CD4-positive, alpha-beta memory T cell (primary cell): ENCODE data around the gene REEP3. TPM values are rescaled to one million over a fixed set of nuclear protein-coding genes. Genes with fewer than 3 reads are reported as not detected.

Experiments
- CTCF ChIA-PET: fragments of 350-600 bp; sonication (Branson Sonifier 250); formaldehyde crosslinking; loops from one replicate; lab custom pipeline; 2021; ENCODE audit warnings: inconsistent platforms; ENCODE audit not compliant: partially characterized antibody; lab: Charles Lee
- POLR2A ChIA-PET: fragments of 350-600 bp; sonication (Branson Sonifier 250); formaldehyde crosslinking; loops from one replicate; lab custom pipeline; 2021; ENCODE audit not compliant: partially characterized antibody; lab: Charles Lee
- DNase-seq, 5 donors: peaks; one replicate each; pipeline versions ENCODE4 v3.0.0 to v3.0.0-alpha.2; 2020 to 2022; ENCODE audit warnings: mixed read lengths in 1 of 5
- H3K27ac ChIP-seq: one replicate; pipeline ENCODE4 v1.7.0; 2013; ENCODE audit warnings: low read depth, low read length
- H3K27me3 ChIP-seq: 2 replicates; pipeline ENCODE4 v1.7.0; 2013; ENCODE audit warnings: mild to moderate bottlenecking, low read length, moderate library complexity; ENCODE audit not compliant: insufficient read depth
- H3K36me3 ChIP-seq: 2 replicates; pipeline ENCODE4 v1.7.0; 2013; ENCODE audit warnings: mild to moderate bottlenecking, low read length, moderate library complexity; ENCODE audit not compliant: insufficient read depth
- H3K4me1 ChIP-seq: 2 replicates; pipeline ENCODE4 v1.7.0; 2013; ENCODE audit warnings: mild to moderate bottlenecking, low read length, moderate library complexity; ENCODE audit not compliant: insufficient read depth
- H3K4me3 ChIP-seq, 2 donors: one replicate each; pipeline ENCODE4 v1.7.0; 2013; ENCODE audit warnings: low read length in 2 of 2, mild to moderate bottlenecking in 1 of 2
- H3K9me3 ChIP-seq, 2 donors: one replicate each; pipeline ENCODE4 v1.7.0; 2013; ENCODE audit warnings: low read length in 2 of 2, control low read depth in 1 of 2; ENCODE audit not compliant: control insufficient read depth in 1 of 2
- H3K27ac Mint-ChIP-seq, 7 donors: one replicate each; pipeline ENCODE4 v1.8.0; 2020 to 2021; ENCODE audit warnings: mixed read lengths in 7 of 7, mild to moderate bottlenecking in 6 of 7, inconsistent platforms in 3 of 7, moderate library complexity in 3 of 7
- H3K27me3 Mint-ChIP-seq, 2 donors: one replicate each; pipeline ENCODE4 v1.8.0; 2020 to 2021; ENCODE audit warnings: mixed read lengths in 2 of 2
- H3K36me3 Mint-ChIP-seq, 2 donors: one replicate each; pipeline ENCODE4 v1.8.0; 2020 to 2021; ENCODE audit warnings: mixed read lengths in 2 of 2, inconsistent platforms in 1 of 2, mild to moderate bottlenecking in 1 of 2
- H3K4me1 Mint-ChIP-seq, 4 donors: one replicate each; pipeline ENCODE4 v1.8.0; 2020 to 2021; ENCODE audit warnings: mixed read lengths in 4 of 4, mild to moderate bottlenecking in 1 of 4
- H3K4me3 Mint-ChIP-seq, 8 donors: one replicate each; pipeline ENCODE4 v1.8.0; 2020 to 2021; ENCODE audit warnings: mixed read lengths in 8 of 8, mild to moderate bottlenecking in 7 of 8, moderate library complexity in 6 of 8, inconsistent platforms in 3 of 8
- H3K9me3 Mint-ChIP-seq, 8 donors: one replicate each; pipeline ENCODE4 v1.8.0; 2020 to 2021; ENCODE audit warnings: mixed read lengths in 8 of 8, mild to moderate bottlenecking in 5 of 8, inconsistent platforms in 3 of 8, moderate library complexity in 1 of 8
- intact Hi-C: fragments of 100-400 bp; cut with micrococcal nuclease; formaldehyde crosslinking; loops from one replicate; pipeline ENCODE4 v1.15.1; 2023
- polyA plus RNA-seq, 2 donors: library from polyadenylated mRNA; unstranded; fragments of 300-500 nt; fragmentation: Illumina TruSeq; gene quantifications; one replicate each; pipeline ENCODE4 v1.2.3, GENCODE V29; 2021
- total RNA-seq, 2 experiments: library from RNA; stranded (reverse); gene quantifications; one replicate each; pipeline ENCODE4 v1.2.3, GENCODE V29; 2021

REEP3 gene
- total and polyA plus RNA-seq, 4 experiments from 2014 or later: 15.3 to 23.8 (median 18.7) TPM

- intact Hi-C loops: loop anchor here (1.0 to 2.0 kb wide), 7 partner anchors 92 to 811 kb away; partner anchors contain the start of gene JMJD1C
- Mint-ChIP-seq H3K4me1 (peaks cover 17 to 29% (median 22%) of the 10 kb centered on the region in 4 donors), H3K9me3 (no peaks in the 10 kb centered on the region), H3K4me3 (peak overlapping the region; percentile 92 to 97 (median 95)), H3K27me3 (no peaks in the 10 kb centered on the region), H3K36me3 (peaks cover 0 to 2% of the 10 kb centered on the region in 2 donors), H3K27ac (peak overlapping the region; percentile 31 to 95 (median 91))
- Histone ChIP-seq H3K27ac (peak overlapping the region; percentile 55), H3K4me3 (peak overlapping the region; percentile 59 to 70), H3K27me3 (no peaks in the 10 kb centered on the region), H3K36me3 (no peaks in the 10 kb centered on the region), H3K4me1 (peaks cover 28% of the 10 kb centered on the region), H3K9me3 (no peaks in the 10 kb centered on the region)
- ChIA-PET POLR2A (interaction anchor here (0.7 to 3.4 kb wide), 10 partner anchors 91 to 496 kb away, joined by 3 to 40 read pairs (median 4); partner anchors contain the start of genes NRBF2 and REEP3), CTCF (interaction anchor here (0.7 to 7.7 kb wide), 55 partner anchors 7 to 496 kb away, joined by 3 to 115 read pairs (median 4); partner anchors contain the start of genes JMJD1C and REEP3)
- DNase-seq: peak in 1 of 5 donors; percentile 5
Observed at GRCh38 chr10:63628526-63629362, 107.5 kb downstream of the REEP3 start.

GRCh38 chr10:63629363-63630084, 108.3 kb downstream of the REEP3 start:
- intact Hi-C loops: loop anchor here (1.0 to 2.0 kb wide), 8 partner anchors 91 to 812 kb away; partner anchors contain the start of genes JMJD1C and NRBF2
- Histone ChIP-seq H3K36me3 (no peaks in the 10 kb centered on the region), H3K27ac (peak overlapping the region; percentile 55), H3K4me1 (peaks cover 28% of the 10 kb centered on the region), H3K9me3 (no peaks in the 10 kb centered on the region), H3K4me3 (peak overlapping the region; percentile 59 to 70), H3K27me3 (no peaks in the 10 kb centered on the region)
- Mint-ChIP-seq H3K36me3 (peaks cover 0 to 2% of the 10 kb centered on the region in 2 donors), H3K9me3 (no peaks in the 10 kb centered on the region), H3K27ac (peak overlapping the region; percentile 57 to 96 (median 92)), H3K4me1 (peaks cover 17 to 29% (median 22%) of the 10 kb centered on the region in 4 donors), H3K27me3 (no peaks in the 10 kb centered on the region), H3K4me3 (peak overlapping the region; percentile 92 to 97 (median 95))
- ChIA-PET CTCF (interaction anchor here (0.7 to 7.7 kb wide), 54 partner anchors 8 to 497 kb away, joined by 3 to 115 read pairs (median 4); partner anchors contain the start of genes JMJD1C and REEP3), POLR2A (interaction anchor here (0.7 to 3.4 kb wide), 11 partner anchors 91 to 497 kb away, joined by 3 to 40 read pairs (median 5); partner anchors contain the start of genes JMJD1C, NRBF2 and REEP3)
- DNase-seq: peak; percentile 76 to 81 (median 77)

- H3K36me3 Mint-ChIP-seq: peaks cover 0 to 2% of the 10 kb centered on the region in 2 donors
- Histone ChIP-seq H3K4me3 (peak overlapping the region; percentile 59 to 70), H3K9me3 (no peaks in the 10 kb centered on the region), H3K27me3 (no peaks in the 10 kb centered on the region), H3K27ac (peak overlapping the region; percentile 55), H3K4me1 (peaks cover 28% of the 10 kb centered on the region), H3K36me3 (no peaks in the 10 kb centered on the region)
- no peaks in the 10 kb centered on the region for H3K27me3 Mint-ChIP-seq
- H3K9me3 Mint-ChIP-seq: no peaks in the 10 kb centered on the region
- POLR2A ChIA-PET: interaction anchor here (0.6 to 3.4 kb wide), 11 partner anchors 13 to 814 kb away, joined by 3 to 40 read pairs (median 4); partner anchors contain the start of genes EGR2, JMJD1C, NRBF2 and REEP3
- intact Hi-C loops: loop anchor here (1.0 kb wide), 1 partner anchor 497 kb away; the partner anchor contains the start of gene NRBF2
- CTCF ChIA-PET: interaction anchor here (1.1 to 7.7 kb wide), 22 partner anchors 9 to 472 kb away, joined by 3 to 115 read pairs (median 7); partner anchors contain the start of genes JMJD1C and REEP3
- DNase-seq: peak; percentile 67 to 83 (median 69)
- peak overlapping the region; percentile 92 to 97 (median 95) for H3K4me3 Mint-ChIP-seq
- H3K27ac Mint-ChIP-seq: peak overlapping the region; percentile 77 to 96 (median 92)
- peaks cover 17 to 29% (median 22%) of the 10 kb centered on the region in 4 donors for H3K4me1 Mint-ChIP-seq
Observed at GRCh38 chr10:63630085-63630930, 109.1 kb downstream of the REEP3 start.

GRCh38 chr10:63630931-63631680, 109.9 kb downstream of the REEP3 start:
- Mint-ChIP-seq H3K36me3 (peaks cover 0 to 2% of the 10 kb centered on the region in 2 donors), H3K27me3 (no peaks in the 10 kb centered on the region), H3K27ac (peak overlapping the region; percentile 77 to 94 (median 91)), H3K4me1 (peaks cover 17 to 29% (median 22%) of the 10 kb centered on the region in 4 donors), H3K9me3 (no peaks in the 10 kb centered on the region), H3K4me3 (peak overlapping the region; percentile 87 to 95 (median 92))
- peaks cover 28% of the 10 kb centered on the region for H3K4me1 ChIP-seq
- no peaks in the 10 kb centered on the region for H3K27me3 ChIP-seq
- no peaks in the 10 kb centered on the region for H3K36me3 ChIP-seq
- intact Hi-C loops: loop anchor here (1.0 kb wide), 1 partner anchor 498 kb away; the partner anchor contains the start of gene NRBF2
- H3K9me3 ChIP-seq: no peaks in the 10 kb centered on the region
- peak overlapping the region; percentile 54 to 70 for H3K4me3 ChIP-seq
- POLR2A ChIA-PET: interaction anchor here (0.6 to 3.4 kb wide), 10 partner anchors 14 to 814 kb away, joined by 3 to 40 read pairs (median 4); partner anchors contain the start of genes EGR2, JMJD1C, NRBF2 and REEP3
- CTCF ChIA-PET: interaction anchor here (1.2 to 7.7 kb wide), 11 partner anchors 13 to 473 kb away, joined by 3 to 115 read pairs (median 22); partner anchors contain the start of gene REEP3
- no peak for DNase-seq
- H3K27ac ChIP-seq: peak overlapping the region; percentile 40

GRCh38 chr10:63631991-63632390, 110.8 kb downstream of the REEP3 start:
- H3K36me3 ChIP-seq: no peaks in the 10 kb centered on the region
- H3K27ac Mint-ChIP-seq: peak overlapping the region in 2 of 7 donors; percentile 67 to 77
- peaks cover 0 to 2% of the 10 kb centered on the region in 2 donors for H3K36me3 Mint-ChIP-seq
- DNase-seq: no peak
- peak overlapping the region in 3 of 8 donors; percentile 25 to 91 (median 45) for H3K4me3 Mint-ChIP-seq
- POLR2A ChIA-PET: interaction anchor here (1.9 to 3.4 kb wide), 2 partner anchors 363 to 466 kb away, joined by 10 to 40 read pairs; no protein-coding TSS in a partner anchor
- no peak overlapping the region for H3K4me3 ChIP-seq
- H3K9me3 ChIP-seq: no peaks in the 10 kb centered on the region
- no peaks in the 10 kb centered on the region for H3K27me3 Mint-ChIP-seq
- intact Hi-C loops: no loop called here
- no peaks in the 10 kb centered on the region for H3K27me3 ChIP-seq
- CTCF ChIA-PET: interaction anchor here (1.2 to 7.7 kb wide), 6 partner anchors 16 to 474 kb away, joined by 3 to 115 read pairs (median 50); no protein-coding TSS in a partner anchor
- H3K4me1 Mint-ChIP-seq: peaks cover 17 to 29% (median 22%) of the 10 kb centered on the region in 4 donors
- no peaks in the 10 kb centered on the region for H3K9me3 Mint-ChIP-seq
- no peak overlapping the region for H3K27ac ChIP-seq
- H3K4me1 ChIP-seq: peaks cover 28% of the 10 kb centered on the region
